SK-N-SH (cell line): ENCODE measurements around the gene PPP1R15B. TPM values are rescaled to one million over a fixed set of nuclear protein-coding genes. Genes with fewer than 3 reads are reported as not detected.

Source experiments
- CTCF ChIA-PET: fragments of 300-600, 350-600 bp; formaldehyde crosslinking; extraction: SDS; loops from one replicate; lab custom pipeline; 2021; lab: Yijun Ruan, JAX
- POLR2A ChIA-PET: fragments of 350-600 bp; sonication (Branson Sonifier 250); formaldehyde crosslinking; extraction: SDS; loops from one replicate; lab custom pipeline; 2020; ENCODE audit warnings: antibody characterized with exemption, inconsistent platforms; lab: Yijun Ruan, JAX
- DNase-seq: peaks from one replicate; pipeline ENCODE4 v3.0.0; 2012
- H2AFZ ChIP-seq: fragments of 200-600 bp; sonication (generic); 2 replicates; pipeline ENCODE4 v1.8.1; 2016; ENCODE audit warnings: antibody characterized with exemption, mild to moderate bottlenecking, low read depth
- H3F3A ChIP-seq: fragments of 200-600 bp; sonication (generic); replicated peaks from 2 replicates; pipeline ENCODE3; 2016; ENCODE audit warnings: antibody characterized with exemption, mild to moderate bottlenecking; ENCODE audit not compliant: insufficient read depth
- H3K27ac ChIP-seq, 2 experiments: fragments of 200-500 bp in 1 of 2; fragments of 200-600 bp in 1 of 2; sonication (Bioruptor generic) in 1 of 2; sonication (generic), shearing (Covaris generic) in 1 of 2; 2 replicates each; pipeline versions ENCODE4 v1.5.1 to v1.6.1; 2014 to 2016; ENCODE audit warnings: low read depth in 2 of 2, inconsistent platforms in 1 of 2, low read length in 1 of 2, mild to moderate bottlenecking in 1 of 2, mixed read lengths in 1 of 2
- H3K27me3 ChIP-seq: fragments of 200-600 bp; sonication (generic), shearing (Covaris generic); 2 replicates; pipeline ENCODE4 v1.6.1; 2016; ENCODE audit warnings: mixed run types; ENCODE audit not compliant: insufficient read depth
- H3K36me3 ChIP-seq, 2 experiments: fragments of 200-500 bp in 1 of 2; fragments of 200-600 bp in 1 of 2; sonication (Bioruptor generic) in 1 of 2; sonication (generic) in 1 of 2; replicated peaks in 1 of 2; 2 replicates each; pipeline versions ENCODE3 to v1.5.1; 2014 to 2016; ENCODE audit warnings: low read length in 1 of 2, mild to moderate bottlenecking in 1 of 2; ENCODE audit not compliant: insufficient read depth in 2 of 2, control insufficient read depth in 1 of 2
- H3K4me1 ChIP-seq, 2 experiments: fragments of 200-500 bp in 1 of 2; fragments of 200-600 bp in 1 of 2; sonication (Bioruptor generic) in 1 of 2; sonication (generic), shearing (Covaris generic) in 1 of 2; 2 replicates each; pipeline versions ENCODE4 v1.5.1 to v1.6.1; 2014 to 2016; ENCODE audit warnings: low read depth in 1 of 2, low read length in 1 of 2, mixed run types in 1 of 2; ENCODE audit not compliant: insufficient read depth in 2 of 2, control insufficient read depth in 1 of 2
- H3K4me2 ChIP-seq: fragments of 200-600 bp; sonication (generic), shearing (Covaris generic); 2 replicates; pipeline ENCODE4 v1.6.1; 2017; ENCODE audit warnings: mixed run types
- H3K4me3 ChIP-seq, 2 experiments: fragments of 200-500 bp in 1 of 2; fragments of 200-600 bp in 1 of 2; sonication (Bioruptor generic) in 1 of 2; sonication (generic), shearing (Covaris generic) in 1 of 2; 2 replicates each; pipeline versions ENCODE4 v1.5.1 to v1.8.1; 2014 to 2016; ENCODE audit warnings: low read depth in 2 of 2, inconsistent platforms in 1 of 2, low read length in 1 of 2, mild to moderate bottlenecking in 1 of 2, mixed read lengths in 1 of 2, moderate library complexity in 1 of 2
- H3K79me2 ChIP-seq: fragments of 200-600 bp; sonication (generic); 2 replicates; pipeline ENCODE4 v1.8.1; 2017; ENCODE audit warnings: mild to moderate bottlenecking; ENCODE audit not compliant: insufficient read depth
- H3K9ac ChIP-seq: fragments of 200-600 bp; sonication (generic); 2 replicates; pipeline ENCODE4 v1.6.1; 2017; ENCODE audit warnings: mixed run types
- H3K9me2 ChIP-seq: fragments of 200-600 bp; sonication (generic); 2 replicates; pipeline ENCODE4 v1.6.1; 2017; ENCODE audit warnings: mixed run types
- H3K9me3 ChIP-seq: fragments of 200-600 bp; sonication (generic); 2 replicates; pipeline ENCODE4 v1.6.1; 2017; ENCODE audit warnings: mixed run types, mild to moderate bottlenecking, moderate library complexity
- H4K20me1 ChIP-seq: fragments of 200-600 bp; sonication (generic); 2 replicates; pipeline ENCODE4 v1.6.1; 2017; ENCODE audit warnings: mild to moderate bottlenecking, mixed run types; ENCODE audit not compliant: insufficient read depth
- CHD2 ChIP-seq: fragments of 150-350 bp; IDR thresholded peaks from 2 replicates; pipeline ENCODE4 v1.6.1; 2018; ENCODE audit warnings: low read length; ENCODE audit not compliant: partially characterized antibody
- CTCF ChIP-seq: fragments of 200-600 bp; sonication (generic); IDR thresholded peaks from 2 replicates; pipeline ENCODE4 v1.6.1; 2017; ENCODE audit warnings: antibody characterized with exemption, mild to moderate bottlenecking, moderate library complexity
- FOXJ3 ChIP-seq: sonication (generic); formaldehyde crosslinking; IDR thresholded peaks from 2 replicates; pipeline ENCODE4 v1.5.1; 2020; ENCODE audit warnings: mild to moderate bottlenecking, missing genetic modification reagents
- GATA2 ChIP-seq: sonication (generic); formaldehyde crosslinking; IDR thresholded peaks from 2 replicates; pipeline ENCODE4 v1.5.0; 2020; ENCODE audit warnings: mild to moderate bottlenecking, missing genetic modification reagents
- JUND ChIP-seq: IDR thresholded peaks from 2 replicates; pipeline ENCODE4 v1.4.0; 2012
- MAX ChIP-seq: IDR thresholded peaks from 2 replicates; pipeline ENCODE4 v1.4.0; 2012; ENCODE audit warnings: low read depth
- MEF2A ChIP-seq: IDR thresholded peaks from 2 replicates; pipeline ENCODE4 v1.4.0; 2012; ENCODE audit warnings: low read depth, borderline replicate concordance
- MXI1 ChIP-seq: IDR thresholded peaks from 2 replicates; pipeline ENCODE4 v1.6.1; 2012; ENCODE audit warnings: mild to moderate bottlenecking, low read depth, low read length, improper control_type of control experiment
- PBX3 ChIP-seq: IDR thresholded peaks from 2 replicates; pipeline ENCODE4; 2012
- POLR2AphosphoS5 ChIP-seq: IDR thresholded peaks from 2 replicates; pipeline ENCODE4 v1.6.1; 2012; ENCODE audit warnings: low read depth, low read length
- RAD21 ChIP-seq: IDR thresholded peaks from 2 replicates; pipeline ENCODE4 v1.6.1; 2012; ENCODE audit warnings: mild to moderate bottlenecking, low read length
- REST ChIP-seq: IDR thresholded peaks from 2 replicates; pipeline ENCODE4 v1.6.1; 2012; ENCODE audit warnings: mild to moderate bottlenecking, low read depth, low read length, moderate library complexity
- SIN3A ChIP-seq: IDR thresholded peaks from 2 replicates; pipeline ENCODE4 v1.6.1; 2012; ENCODE audit warnings: low read depth, mild to moderate bottlenecking, low read length, moderate library complexity, borderline replicate concordance
- TAF1 ChIP-seq: IDR thresholded peaks from 2 replicates; pipeline ENCODE4 v1.6.1; 2012; ENCODE audit warnings: low read depth, mild to moderate bottlenecking, low read length, moderate library complexity, borderline replicate concordance
- USF1 ChIP-seq: IDR thresholded peaks from 2 replicates; pipeline ENCODE4 v1.4.0; 2012; ENCODE audit warnings: low read depth, borderline replicate concordance
- YY1 ChIP-seq: IDR thresholded peaks from 2 replicates; pipeline ENCODE4 v1.4.0; 2012; ENCODE audit warnings: low read depth, mild to moderate bottlenecking
- ZBTB33 ChIP-seq: IDR thresholded peaks from 2 replicates; pipeline ENCODE4 v1.4.0; 2012; ENCODE audit warnings: low read depth, borderline replicate concordance
- WGBS: methylation state at CpG from one replicate; pipeline ENCODE4 v1.1.6; 2017; ENCODE audit warnings: low lambda C conversion rate; 5-methylcytosine and 5-hydroxymethylcytosine counted together
- polyA plus RNA-seq, 3 experiments: library from polyadenylated mRNA; depleted of rRNA; stranded (reverse); fragments of >200 nt; gene quantifications; 2 replicates each; pipeline ENCODE4 v1.2.3, GENCODE V29; 2012

PPP1R15B gene
- polyA plus RNA-seq, 1 of the 3 experiments (the other 2 are of a cell fraction) = 12.1 TPM

GRCh38 chr1:204443871-204444581 is 32.4 kb upstream of the PPP1R15B start:
- Histone ChIP-seq H3K27ac (no peak overlapping the region), H3K9me2 (no peaks in the 10 kb centered on the region), H3K27me3 (no peaks in the 10 kb centered on the region), H3K4me1 (peaks cover under 1 to 5% of the 10 kb centered on the region in 2 experiments; a peak in 3 of 4 replicates), H3K9me3 (no peaks in the 10 kb centered on the region), H3K4me3 (no peak overlapping the region), H3K9ac (no peak overlapping the region), H3K4me2 (no peak overlapping the region), H2AFZ (no peak overlapping the region), H3F3A (peaks cover 6% of the 10 kb centered on the region), H4K20me1 (no peaks in the 10 kb centered on the region), H3K36me3 (peaks cover 0 to 24% of the 10 kb centered on the region in 2 experiments), H3K79me2 (no peaks in the 10 kb centered on the region)
- ChIA-PET CTCF (interaction anchor here (0.6 to 35.1 kb wide), 5 partner anchors 10 to 498 kb away, joined by 3 to 1005 read pairs (median 3); partner anchors contain the start of gene PIK3C2B), POLR2A (no interaction called here)
- TF ChIP-seq POLR2AphosphoS5 (no peak), MEF2A (no peak), ZBTB33 (no peak), USF1 (no peak), GATA2 (CRISPR knock-in tag) (no peak), FOXJ3 (CRISPR knock-in tag) (no peak), PBX3 (no peak), CTCF (no peak), JUND (no peak), SIN3A (no peak), YY1 (no peak), REST (no peak), RAD21 (no peak), CHD2 (no peak), TAF1 (no peak), MXI1 (no peak), MAX (no peak)
- 81% methylated on average over 11 of the region's 11 CpGs for WGBS
- DNase-seq = no peak
